Uterus (tissue), 4 donors: Measurements from ENCODE around the gene GRIN1. TPM values are rescaled to one million over a fixed set of nuclear protein-coding genes. Genes with fewer than 3 reads are reported as not detected.

Experiments
- DNase-seq, 2 donors: peaks; one replicate each; pipeline ENCODE4 v3.0.0-alpha.2; 2019 to 2020
- H3K27ac ChIP-seq, 2 donors: fragments of 200-600 bp; sonication (generic); 1 replicate in 1 of 2; 2 replicates in 1 of 2; pipeline ENCODE4 v1.5.1; 2016 to 2018
- H3K27me3 ChIP-seq, 2 donors: fragments of 200-600 bp; sonication (generic); one replicate each; pipeline ENCODE4 v1.5.1; 2018 to 2019; ENCODE audit warnings: control low read depth in 1 of 2
- H3K36me3 ChIP-seq, 2 donors: fragments of 200-600 bp; sonication (generic); one replicate each; pipeline ENCODE4 v1.5.1; 2019; ENCODE audit warnings: control low read depth in 1 of 2
- H3K4me1 ChIP-seq, 2 donors: fragments of 200-600 bp; sonication (generic); one replicate each; pipeline ENCODE4 v1.5.1; 2018 to 2019; ENCODE audit warnings: control low read depth in 1 of 2
- H3K4me3 ChIP-seq, 2 donors: fragments of 200-600 bp; sonication (generic); 1 replicate in 1 of 2; 2 replicates in 1 of 2; pipeline ENCODE4 v1.5.1; 2018 to 2019; ENCODE audit warnings: mild to moderate bottlenecking in 1 of 2
- H3K9me3 ChIP-seq, 2 donors: fragments of 200-600 bp; sonication (generic); one replicate each; pipeline ENCODE4 v1.5.1; 2019; ENCODE audit warnings: control low read depth in 1 of 2
- POLR2A ChIP-seq, 2 donors: fragments of 450-650 bp; IDR thresholded peaks; one replicate each; pipeline ENCODE4 v1.6.1; 2016; ENCODE audit warnings: antibody characterized with exemption in 2 of 2, mild to moderate bottlenecking in 1 of 2, moderate library complexity in 1 of 2
- intact Hi-C: fragments of 100-400 bp; cut with DNase I; formaldehyde crosslinking; loops from one replicate; pipeline ENCODE4 v1.15.1; 2023; ENCODE audit warnings: low total_unique reads
- total RNA-seq, 4 donors: library from RNA; depleted of rRNA in 3 of 4; stranded (reverse); fragments of >200 nt in 3 of 4; gene quantifications; one replicate each; pipeline versions ENCODE4 v1.1.0 to v1.2.4, GENCODE V29; 2014 to 2023
- TF ChIP-seq, protein P1 (sequence below), 4 experiments: fragments of 200-600 bp in 2 of 4; fragments of 450-650 bp in 2 of 4; sonication (generic) in 2 of 4; IDR thresholded peaks; one replicate each; pipeline ENCODE4 v1.5.1; 2016 to 2019; ENCODE audit warnings: antibody characterized with exemption in 4 of 4, mild to moderate bottlenecking in 2 of 4, moderate library complexity in 1 of 4
- donor health status: DM: yes; HTN: yes; CAD: no.

GRIN1 gene
- total RNA-seq, 4 donors from 2014 or later, result not detected

DNA sequence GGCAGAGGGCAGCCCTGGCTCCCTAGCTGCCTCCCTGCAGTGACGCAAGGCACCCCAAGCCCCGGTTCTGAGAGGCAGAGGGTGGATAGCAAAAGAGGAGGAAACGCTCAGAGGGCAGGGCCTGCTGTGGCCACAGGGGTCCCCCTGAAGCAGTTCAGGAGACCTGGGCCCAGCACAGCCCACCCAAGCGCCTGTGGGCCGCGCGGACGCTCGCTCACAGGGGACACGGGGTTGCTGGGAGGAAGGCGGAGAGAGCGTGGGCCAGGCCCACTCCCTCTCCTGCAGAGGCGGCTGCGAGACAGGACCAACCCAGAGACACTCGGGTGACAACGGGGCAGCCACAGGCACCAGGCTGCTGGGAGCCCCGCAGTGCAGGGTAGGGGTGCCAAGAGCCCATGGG, 40.8 kb downstream of the GRIN1 start:
- no peak for DNase-seq
- intact Hi-C loops, result no loop called here
- no peak for TF ChIP-seq POLR2A (IDR thresholded peaks at IDR 0.05)
- TF ChIP-seq, protein P1, sequence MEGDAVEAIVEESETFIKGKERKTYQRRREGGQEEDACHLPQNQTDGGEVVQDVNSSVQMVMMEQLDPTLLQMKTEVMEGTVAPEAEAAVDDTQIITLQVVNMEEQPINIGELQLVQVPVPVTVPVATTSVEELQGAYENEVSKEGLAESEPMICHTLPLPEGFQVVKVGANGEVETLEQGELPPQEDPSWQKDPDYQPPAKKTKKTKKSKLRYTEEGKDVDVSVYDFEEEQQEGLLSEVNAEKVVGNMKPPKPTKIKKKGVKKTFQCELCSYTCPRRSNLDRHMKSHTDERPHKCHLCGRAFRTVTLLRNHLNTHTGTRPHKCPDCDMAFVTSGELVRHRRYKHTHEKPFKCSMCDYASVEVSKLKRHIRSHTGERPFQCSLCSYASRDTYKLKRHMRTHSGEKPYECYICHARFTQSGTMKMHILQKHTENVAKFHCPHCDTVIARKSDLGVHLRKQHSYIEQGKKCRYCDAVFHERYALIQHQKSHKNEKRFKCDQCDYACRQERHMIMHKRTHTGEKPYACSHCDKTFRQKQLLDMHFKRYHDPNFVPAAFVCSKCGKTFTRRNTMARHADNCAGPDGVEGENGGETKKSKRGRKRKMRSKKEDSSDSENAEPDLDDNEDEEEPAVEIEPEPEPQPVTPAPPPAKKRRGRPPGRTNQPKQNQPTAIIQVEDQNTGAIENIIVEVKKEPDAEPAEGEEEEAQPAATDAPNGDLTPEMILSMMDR (IDR thresholded peaks at IDR 0.05), result no peak
- Histone ChIP-seq H3K27me3 (no peaks in the 10 kb centered on the region), H3K4me3 (no peak overlapping the region), H3K36me3 (no peaks in the 10 kb centered on the region), H3K4me1 (no peaks in the 10 kb centered on the region), H3K9me3 (no peaks in the 10 kb centered on the region), H3K27ac (no peak overlapping the region)

DNA sequence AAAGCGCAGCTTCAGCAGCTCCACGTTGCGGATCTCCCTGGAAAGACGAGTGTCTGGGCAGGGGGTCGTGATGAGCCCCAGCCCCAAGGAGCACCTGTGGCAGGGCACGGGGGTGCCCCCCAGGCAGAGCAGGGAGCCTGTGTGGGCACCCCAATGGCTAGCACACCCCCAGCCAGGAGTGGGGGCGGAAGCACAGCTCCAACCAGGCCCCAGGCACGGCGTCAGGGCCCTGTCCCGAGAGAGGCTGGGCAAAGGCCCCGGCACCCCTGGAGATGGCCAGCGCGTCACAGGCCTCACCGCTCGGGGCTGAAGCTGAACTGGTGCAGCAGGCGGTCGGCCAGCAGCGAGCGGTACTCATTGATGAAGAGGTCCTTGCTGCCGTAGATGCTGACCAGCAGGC, 41.5 kb downstream of the GRIN1 start:
- H3K9me3 ChIP-seq, result no peaks in the 10 kb centered on the region
- no peak for TF ChIP-seq POLR2A (IDR thresholded peaks at IDR 0.05)
- TF ChIP-seq, protein P1 (IDR thresholded peaks at IDR 0.05), result no peak
- H3K36me3 ChIP-seq, result no peaks in the 10 kb centered on the region
- no peak overlapping the region for H3K27ac ChIP-seq
- H3K27me3 ChIP-seq, result no peaks in the 10 kb centered on the region
- H3K4me1 ChIP-seq, result no peaks in the 10 kb centered on the region
- no peak overlapping the region for H3K4me3 ChIP-seq
- no peak for DNase-seq
- intact Hi-C loops, result no loop called here

DNA sequence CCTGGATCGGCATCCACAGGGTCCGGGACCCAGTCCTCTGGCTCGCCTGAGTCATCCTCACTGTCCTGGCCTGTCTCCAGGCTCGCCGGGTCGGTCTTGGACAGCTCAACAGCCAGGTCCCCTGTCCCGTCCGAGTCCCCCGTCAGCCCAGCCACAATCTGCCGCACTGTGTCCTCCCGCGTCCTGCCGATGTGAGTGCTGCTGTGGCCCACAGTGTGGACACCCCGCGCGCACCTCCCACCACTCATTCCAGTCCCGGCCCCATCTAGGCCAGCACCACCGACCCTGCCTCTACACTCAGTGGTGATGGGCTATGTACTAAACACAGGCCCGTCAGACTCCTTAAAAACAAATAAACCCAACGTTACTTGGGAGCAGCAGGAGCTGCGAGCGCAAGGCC, 42.7 kb downstream of the GRIN1 start:
- H3K4me1 ChIP-seq, result peaks cover 5 to 7% of the 10 kb centered on the region in 2 donors
- H3K9me3 ChIP-seq, result no peaks in the 10 kb centered on the region
- no peak for TF ChIP-seq POLR2A (IDR thresholded peaks at IDR 0.05)
- TF ChIP-seq, protein P1 (IDR thresholded peaks at IDR 0.05), result no peak
- H3K27ac ChIP-seq, result no peak overlapping the region
- H3K36me3 ChIP-seq, result no peaks in the 10 kb centered on the region
- no peak overlapping the region for H3K4me3 ChIP-seq
- H3K27me3 ChIP-seq, result no peaks in the 10 kb centered on the region
- intact Hi-C loops, result no loop called here
- no peak for DNase-seq

DNA sequence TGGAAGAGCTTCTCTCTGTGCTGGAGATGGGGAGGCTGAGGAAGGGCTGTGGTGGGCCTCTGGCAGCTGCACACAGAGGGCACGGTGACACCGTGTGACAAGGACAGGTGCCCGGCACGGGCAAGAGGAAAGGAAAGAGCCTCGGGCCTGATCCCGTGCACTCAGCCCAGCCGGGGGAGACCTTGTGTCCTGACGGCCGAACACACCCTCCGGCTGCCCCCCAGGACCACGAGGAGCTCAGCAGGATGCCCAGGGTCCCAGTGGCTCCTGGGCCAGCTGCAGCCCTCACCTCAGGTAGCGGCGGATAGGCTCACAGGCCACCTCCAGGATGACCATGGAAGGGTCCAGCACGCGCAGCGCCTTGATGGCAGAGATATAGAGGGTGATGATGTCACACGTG, 43.9 kb downstream of the GRIN1 start:
- no peaks in the 10 kb centered on the region for H3K27me3 ChIP-seq
- H3K27ac ChIP-seq, result no peak overlapping the region
- no peak overlapping the region for H3K4me3 ChIP-seq
- no peaks in the 10 kb centered on the region for H3K9me3 ChIP-seq
- intact Hi-C loops, result no loop called here
- DNase-seq, result no peak
- peaks cover 9 to 15% of the 10 kb centered on the region in 2 donors for H3K4me1 ChIP-seq
- H3K36me3 ChIP-seq, result no peaks in the 10 kb centered on the region
- TF ChIP-seq POLR2A (IDR thresholded peaks at IDR 0.05), result no peak
- TF ChIP-seq, protein P1 (IDR thresholded peaks at IDR 0.05), result no peak

DNA sequence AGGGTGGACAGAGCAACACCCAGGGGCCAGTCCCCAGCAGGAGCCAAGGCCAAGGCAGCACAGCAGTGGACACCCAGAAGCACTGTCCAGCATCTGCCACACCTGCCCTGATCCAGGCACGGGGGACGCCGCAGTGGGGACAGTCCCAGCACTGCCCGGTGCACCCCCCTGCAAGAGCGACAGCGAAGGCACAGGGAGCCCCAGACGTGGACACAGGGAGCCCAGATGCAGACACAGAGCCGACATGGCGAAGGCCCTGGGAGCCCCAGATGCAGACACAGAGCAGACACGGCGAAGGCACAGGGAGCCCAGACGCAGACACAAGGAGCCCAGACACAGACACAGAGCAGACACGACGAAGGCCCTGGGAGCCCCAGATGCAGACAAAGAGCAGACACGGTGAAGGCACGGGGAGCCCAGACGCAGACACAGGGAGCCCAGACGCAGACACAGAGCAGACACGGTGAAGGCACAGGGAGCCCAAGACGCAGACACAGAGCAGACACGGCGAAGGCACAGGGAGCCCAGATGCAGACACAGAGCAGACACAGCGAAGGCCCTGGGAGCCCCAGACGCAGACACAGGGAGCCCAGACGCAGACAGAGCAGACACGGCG, 45.1 kb downstream of the GRIN1 start:
- intact Hi-C loops, result no loop called here
- no peak for DNase-seq
- TF ChIP-seq, protein P1 (IDR thresholded peaks at IDR 0.05), result no peak
- no peak for TF ChIP-seq POLR2A (IDR thresholded peaks at IDR 0.05)
- Histone ChIP-seq H3K4me1 (peaks cover 9 to 15% of the 10 kb centered on the region in 2 donors), H3K9me3 (no peaks in the 10 kb centered on the region), H3K36me3 (no peaks in the 10 kb centered on the region), H3K4me3 (no peak overlapping the region), H3K27me3 (no peaks in the 10 kb centered on the region), H3K27ac (no peak overlapping the region)
